HepG2 (cell line): ENCODE results near the gene SLC11A1. TPM values are rescaled to one million over a fixed set of nuclear protein-coding genes. Genes with fewer than 3 reads are reported as not detected.

Source experiments
- BRF2 ChIP-seq: sonication (generic); formaldehyde crosslinking; IDR thresholded peaks from 2 replicates; pipeline ENCODE4 v1.8.1; 2022; ENCODE audit warnings: mild to moderate bottlenecking, missing genetic modification reagents
- CBX5 ChIP-seq: sonication (generic); formaldehyde crosslinking; IDR thresholded peaks from 2 replicates; pipeline ENCODE4 v1.4.0; 2020; ENCODE audit warnings: missing genetic modification reagents, borderline replicate concordance
- DR1 ChIP-seq: sonication (generic); formaldehyde crosslinking; IDR thresholded peaks from 2 replicates; pipeline ENCODE4 v1.8.0; 2021; ENCODE audit warnings: mild to moderate bottlenecking, missing genetic modification reagents, inconsistent platforms
- FOXC1 ChIP-seq: sonication (generic); formaldehyde crosslinking; IDR thresholded peaks from 2 replicates; pipeline ENCODE4 v1.8.0; 2022; ENCODE audit warnings: mild to moderate bottlenecking, missing genetic modification reagents, borderline replicate concordance
- GABPB1 ChIP-seq: IDR thresholded peaks from 2 replicates; pipeline ENCODE4 v1.6.1; 2016; ENCODE audit warnings: mild to moderate bottlenecking, missing genetic modification reagents, moderate library complexity, missing compliant biosample characterization
- HDAC6 ChIP-seq: fragments of 200-600 bp; sonication (generic); IDR thresholded peaks from 2 replicates; pipeline ENCODE4 v1.7.0; 2017; ENCODE audit warnings: mild to moderate bottlenecking, antibody characterized with exemption, low read length, low read depth
- LBX2 ChIP-seq: sonication (generic); formaldehyde crosslinking; IDR thresholded peaks from 2 replicates; pipeline ENCODE4 v1.5.0; 2020; ENCODE audit warnings: missing genetic modification reagents, mild to moderate bottlenecking, borderline replicate concordance
- POLR2AphosphoS5 ChIP-seq: IDR thresholded peaks from 2 replicates; pipeline ENCODE4 v1.6.1; 2012; ENCODE audit warnings: low read depth, low read length
- RCOR2 ChIP-seq: IDR thresholded peaks from 2 replicates; pipeline ENCODE4 v1.6.1; 2016; ENCODE audit warnings: missing biosample characterization, missing genetic modification reagents
- STAT5B ChIP-seq: sonication (generic); formaldehyde crosslinking; IDR thresholded peaks from 2 replicates; pipeline ENCODE4 v1.4.0; 2020; ENCODE audit warnings: missing genetic modification reagents
- ZBTB21 ChIP-seq: sonication (generic); formaldehyde crosslinking; IDR thresholded peaks from 2 replicates; pipeline ENCODE4 v1.4.0; 2020; ENCODE audit warnings: missing genetic modification reagents
- ZNF24 ChIP-seq: fragments of 450-650 bp; IDR thresholded peaks from 2 replicates; pipeline ENCODE4 v1.6.1; 2017; ENCODE audit warnings: antibody characterized with exemption, mild to moderate bottlenecking
- ZNF256 ChIP-seq: sonication (generic); formaldehyde crosslinking; conservative IDR thresholded peaks from 2 replicates; pipeline ENCODE4 v1.4.0; 2020; ENCODE audit warnings: missing genetic modification reagents
- ZNF30 ChIP-seq: sonication (generic); formaldehyde crosslinking; IDR thresholded peaks from 2 replicates; pipeline ENCODE4 v1.5.0; 2020; ENCODE audit warnings: mild to moderate bottlenecking, missing genetic modification reagents
- ZNF572 ChIP-seq: sonication (generic); formaldehyde crosslinking; IDR thresholded peaks from 2 replicates; pipeline ENCODE4 v1.5.1; 2020; ENCODE audit warnings: mild to moderate bottlenecking, missing genetic modification reagents
- ZNF616 ChIP-seq: sonication (generic); formaldehyde crosslinking; IDR thresholded peaks from 2 replicates; pipeline ENCODE4 v1.5.0; 2020; ENCODE audit warnings: low read depth, mild to moderate bottlenecking, missing genetic modification reagents
- ZNF674 ChIP-seq: sonication (generic); formaldehyde crosslinking; IDR thresholded peaks from 2 replicates; pipeline ENCODE4 v1.5.0; 2020; ENCODE audit warnings: low read depth, mild to moderate bottlenecking, missing genetic modification reagents
- ZNF800 ChIP-seq: sonication (generic); formaldehyde crosslinking; IDR thresholded peaks from 2 replicates; pipeline ENCODE4 v1.4.0; 2020; ENCODE audit warnings: missing genetic modification reagents
- polyA plus RNA-seq, 8 experiments: library from polyadenylated mRNA; depleted of rRNA in 3 of 8; stranded (reverse) in 7 of 8; unstranded in 1 of 8; fragments of >200 nt; fragmentation: Illumina TruSeq in 4 of 8; extraction: Trizol in 4 of 8; gene quantifications; 2 replicates each; pipeline versions ENCODE4 v1.2.1 to v1.2.3, GENCODE V29; 2011 to 2016; ENCODE audit warnings: low read depth in 4 of 8, missing spikeins in 1 of 8, mixed read lengths in 1 of 8; ENCODE audit not compliant: insufficient read depth in 1 of 8
- total RNA-seq, 5 experiments: library from RNA; depleted of rRNA; stranded (reverse); fragments of >200 nt; fragmentation: Illumina TruSeq; extraction: Trizol; gene quantifications; 2 replicates each; pipeline ENCODE4 v1.2.3, GENCODE V29; 2016; ENCODE audit warnings: low read depth in 1 of 5
- TF ChIP-seq, protein P1 (sequence below): sonication (generic); formaldehyde crosslinking; IDR thresholded peaks from 2 replicates; pipeline ENCODE4 v1.8.1; 2023; ENCODE audit warnings: mild to moderate bottlenecking, missing genetic modification reagents, borderline replicate concordance
- TF ChIP-seq, protein P2 (sequence below): sonication (generic); formaldehyde crosslinking; IDR thresholded peaks from 2 replicates; pipeline ENCODE4 v1.4.0; 2020; ENCODE audit warnings: missing genetic modification reagents, borderline replicate concordance
- TF ChIP-seq, protein P3 (sequence below), 2 experiments: fragments of 450-650 bp in 1 of 2; sonication (generic) in 1 of 2; formaldehyde crosslinking; IDR thresholded peaks; 2 replicates each; pipeline versions ENCODE4 v1.5.0 to v1.8.0; 2020 to 2022; ENCODE audit warnings: mild to moderate bottlenecking in 1 of 2, missing genetic modification reagents in 1 of 2

The SLC11A1 gene
- total and polyA plus RNA-seq, 2 of the 13 experiments (the other 11 are each of a cell fraction or from before 2014, with no cell fraction given), result 0.33 to 2.3 TPM

GRCh38 chr2:218397820-218398436 lies 15.9 kb downstream of the SLC11A1 start (continued):
- TF ChIP-seq ZNF800 (CRISPR knock-in tag), result peak; percentile 75; the same call in 1 of the 2 replicates
- TF ChIP-seq ZNF256 (CRISPR knock-in tag), result peak; percentile 91
- TF ChIP-seq, protein P1, sequence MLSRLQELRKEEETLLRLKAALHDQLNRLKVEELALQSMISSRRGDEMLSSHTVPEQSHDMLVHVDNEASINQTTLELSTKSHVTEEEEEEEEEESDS (CRISPR knock-in tag), result 0 out of 2 replicates have a peak, but pooled peaks have one; percentile 79
- TF ChIP-seq, protein P2, sequence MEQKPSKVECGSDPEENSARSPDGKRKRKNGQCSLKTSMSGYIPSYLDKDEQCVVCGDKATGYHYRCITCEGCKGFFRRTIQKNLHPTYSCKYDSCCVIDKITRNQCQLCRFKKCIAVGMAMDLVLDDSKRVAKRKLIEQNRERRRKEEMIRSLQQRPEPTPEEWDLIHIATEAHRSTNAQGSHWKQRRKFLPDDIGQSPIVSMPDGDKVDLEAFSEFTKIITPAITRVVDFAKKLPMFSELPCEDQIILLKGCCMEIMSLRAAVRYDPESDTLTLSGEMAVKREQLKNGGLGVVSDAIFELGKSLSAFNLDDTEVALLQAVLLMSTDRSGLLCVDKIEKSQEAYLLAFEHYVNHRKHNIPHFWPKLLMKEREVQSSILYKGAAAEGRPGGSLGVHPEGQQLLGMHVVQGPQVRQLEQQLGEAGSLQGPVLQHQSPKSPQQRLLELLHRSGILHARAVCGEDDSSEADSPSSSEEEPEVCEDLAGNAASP (CRISPR knock-in tag), result peak; percentile 63
- no peak for TF ChIP-seq ZNF616
- no peak; the same call in 1 of the 2 replicates for TF ChIP-seq STAT5B
- TF ChIP-seq POLR2AphosphoS5, result peak; percentile 91
- TF ChIP-seq ZBTB21 (CRISPR knock-in tag), result peak; percentile 63
- no peak; the same call in 1 of the 2 replicates for TF ChIP-seq ZNF30 (CRISPR knock-in tag)
- peak; percentile 84 for TF ChIP-seq DR1
- TF ChIP-seq FOXC1 (CRISPR knock-in tag), result no peak; the same call in 1 of the 2 replicates
- TF ChIP-seq CBX5 (CRISPR knock-in tag), result peak; percentile 63; the same call in 1 of the 2 replicates
- no peak; the same call in 1 of the 2 replicates for TF ChIP-seq LBX2 (CRISPR knock-in tag)
- TF ChIP-seq ZNF24, result peak; percentile 78
- TF ChIP-seq ZNF674 (CRISPR knock-in tag), result no peak
- TF ChIP-seq, protein P3, sequence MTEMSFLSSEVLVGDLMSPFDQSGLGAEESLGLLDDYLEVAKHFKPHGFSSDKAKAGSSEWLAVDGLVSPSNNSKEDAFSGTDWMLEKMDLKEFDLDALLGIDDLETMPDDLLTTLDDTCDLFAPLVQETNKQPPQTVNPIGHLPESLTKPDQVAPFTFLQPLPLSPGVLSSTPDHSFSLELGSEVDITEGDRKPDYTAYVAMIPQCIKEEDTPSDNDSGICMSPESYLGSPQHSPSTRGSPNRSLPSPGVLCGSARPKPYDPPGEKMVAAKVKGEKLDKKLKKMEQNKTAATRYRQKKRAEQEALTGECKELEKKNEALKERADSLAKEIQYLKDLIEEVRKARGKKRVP (CRISPR knock-in tag; IDR thresholded peaks at IDR 0.05), result 0 out of 4 replicates have a peak, but pooled peaks of 1 of the 2 experiments have one; percentile 13
- 0 out of 2 replicates have a peak, but pooled peaks have one; percentile 46 for TF ChIP-seq HDAC6
- TF ChIP-seq RCOR2, result peak; percentile 100
- peak; percentile 72; the same call in 1 of the 2 replicates for TF ChIP-seq ZNF572
- peak; percentile 79 for TF ChIP-seq GABPB1 (CRISPR knock-in tag)
- TF ChIP-seq BRF2 (CRISPR knock-in tag), result no peak
